GM23338 (cell line): ENCODE results near the gene THSD4.

ENCODE experiments used
- CREB1 ChIP-seq: fragments of 250-450 bp; sonication (Bioruptor Pico); IDR thresholded peaks from 2 replicates; pipeline ENCODE4 v1.5.0; 2020; ENCODE audit warnings: low read depth, mild to moderate bottlenecking, moderate library complexity
- EZH2 ChIP-seq: fragments of 200-600 bp; sonication (generic); IDR thresholded peaks from one replicate; pipeline ENCODE4 v1.8.0; 2017; ENCODE audit warnings: antibody characterized with exemption, mild to moderate bottlenecking, low read depth; ENCODE audit not compliant: unreplicated experiment
- EZH2phosphoT487 ChIP-seq: fragments of 200-600 bp; sonication (generic); IDR thresholded peaks from one replicate; pipeline ENCODE4 v1.8.1; 2018; ENCODE audit warnings: antibody characterized with exemption; ENCODE audit not compliant: unreplicated experiment
- JUNB ChIP-seq: IDR thresholded peaks from one replicate; pipeline ENCODE4 v1.6.1; 2016; ENCODE audit warnings: antibody characterized with exemption; ENCODE audit not compliant: unreplicated experiment
- NANOG ChIP-seq: IDR thresholded peaks from 2 replicates; pipeline ENCODE4 v1.6.1; 2016; ENCODE audit warnings: antibody characterized with exemption, borderline replicate concordance
- POLR2AphosphoS5 ChIP-seq: IDR thresholded peaks from 2 replicates; pipeline ENCODE4 v1.6.1; 2016; ENCODE audit warnings: antibody characterized with exemption, low read depth
- TF ChIP-seq, protein P1 (sequence below), 2 experiments: fragments of 200-600 bp in 1 of 2; sonication (generic) in 1 of 2; conservative IDR thresholded peaks; 2 replicates each; pipeline versions ENCODE4 v1.5.1 to v1.6.1; 2016 to 2017; ENCODE audit warnings: antibody characterized with exemption in 2 of 2, low read depth in 2 of 2, mild to moderate bottlenecking in 2 of 2, moderate library complexity in 1 of 2
- TF ChIP-seq, protein P2 (sequence below): IDR thresholded peaks from one replicate; pipeline ENCODE4 v1.6.1; 2018; ENCODE audit warnings: antibody characterized with exemption; ENCODE audit not compliant: unreplicated experiment
- TF ChIP-seq, protein P3 (sequence below): IDR thresholded peaks from 2 replicates; pipeline ENCODE4 v1.6.1; 2016; ENCODE audit warnings: antibody characterized with exemption

DNA sequence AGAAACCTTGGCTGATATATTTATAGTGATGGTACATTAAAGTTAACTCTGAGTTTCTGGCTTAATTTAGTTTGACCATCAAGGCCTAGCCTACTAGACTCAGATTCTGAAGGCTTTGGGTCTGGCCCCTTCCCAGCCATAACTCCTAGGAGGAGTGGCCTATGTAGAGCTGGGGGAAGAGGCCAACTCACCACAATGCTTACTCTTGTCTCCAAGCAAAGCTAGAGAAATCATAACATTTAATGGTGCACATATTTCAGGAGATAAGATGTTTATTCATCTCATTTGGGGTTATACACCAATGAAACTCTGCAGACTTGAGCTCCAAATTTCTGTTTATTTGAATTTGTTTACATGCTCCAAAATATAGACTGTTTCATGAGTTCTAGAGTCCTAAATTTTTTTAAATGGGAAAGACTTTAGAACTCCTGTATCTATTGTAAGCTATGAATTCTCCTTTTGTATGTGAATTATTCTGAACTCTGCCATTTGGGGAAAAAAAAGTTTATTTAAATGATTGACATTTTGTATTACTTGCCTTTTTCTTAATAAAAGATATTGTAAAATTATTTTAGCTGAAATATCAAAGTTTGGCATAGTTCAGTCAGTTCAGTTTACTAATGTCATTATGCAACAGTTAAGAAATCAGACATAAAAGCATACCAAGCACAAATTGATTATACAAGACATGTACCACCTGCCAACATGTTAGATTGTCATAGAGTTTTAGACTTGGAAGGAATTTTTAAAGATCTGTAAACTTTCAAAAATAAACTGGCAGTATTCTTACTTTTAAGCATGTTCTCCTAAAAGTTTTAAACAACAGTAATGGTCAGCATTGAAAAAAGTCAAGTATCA, 551.7 kb downstream of the THSD4 start:
- no peak for TF ChIP-seq POLR2AphosphoS5
- TF ChIP-seq, protein P1, sequence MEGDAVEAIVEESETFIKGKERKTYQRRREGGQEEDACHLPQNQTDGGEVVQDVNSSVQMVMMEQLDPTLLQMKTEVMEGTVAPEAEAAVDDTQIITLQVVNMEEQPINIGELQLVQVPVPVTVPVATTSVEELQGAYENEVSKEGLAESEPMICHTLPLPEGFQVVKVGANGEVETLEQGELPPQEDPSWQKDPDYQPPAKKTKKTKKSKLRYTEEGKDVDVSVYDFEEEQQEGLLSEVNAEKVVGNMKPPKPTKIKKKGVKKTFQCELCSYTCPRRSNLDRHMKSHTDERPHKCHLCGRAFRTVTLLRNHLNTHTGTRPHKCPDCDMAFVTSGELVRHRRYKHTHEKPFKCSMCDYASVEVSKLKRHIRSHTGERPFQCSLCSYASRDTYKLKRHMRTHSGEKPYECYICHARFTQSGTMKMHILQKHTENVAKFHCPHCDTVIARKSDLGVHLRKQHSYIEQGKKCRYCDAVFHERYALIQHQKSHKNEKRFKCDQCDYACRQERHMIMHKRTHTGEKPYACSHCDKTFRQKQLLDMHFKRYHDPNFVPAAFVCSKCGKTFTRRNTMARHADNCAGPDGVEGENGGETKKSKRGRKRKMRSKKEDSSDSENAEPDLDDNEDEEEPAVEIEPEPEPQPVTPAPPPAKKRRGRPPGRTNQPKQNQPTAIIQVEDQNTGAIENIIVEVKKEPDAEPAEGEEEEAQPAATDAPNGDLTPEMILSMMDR (conservative IDR thresholded peaks at IDR 0.05; ENCODE audit: low read depth in 2 of 2) = no peak
- TF ChIP-seq, protein P2, sequence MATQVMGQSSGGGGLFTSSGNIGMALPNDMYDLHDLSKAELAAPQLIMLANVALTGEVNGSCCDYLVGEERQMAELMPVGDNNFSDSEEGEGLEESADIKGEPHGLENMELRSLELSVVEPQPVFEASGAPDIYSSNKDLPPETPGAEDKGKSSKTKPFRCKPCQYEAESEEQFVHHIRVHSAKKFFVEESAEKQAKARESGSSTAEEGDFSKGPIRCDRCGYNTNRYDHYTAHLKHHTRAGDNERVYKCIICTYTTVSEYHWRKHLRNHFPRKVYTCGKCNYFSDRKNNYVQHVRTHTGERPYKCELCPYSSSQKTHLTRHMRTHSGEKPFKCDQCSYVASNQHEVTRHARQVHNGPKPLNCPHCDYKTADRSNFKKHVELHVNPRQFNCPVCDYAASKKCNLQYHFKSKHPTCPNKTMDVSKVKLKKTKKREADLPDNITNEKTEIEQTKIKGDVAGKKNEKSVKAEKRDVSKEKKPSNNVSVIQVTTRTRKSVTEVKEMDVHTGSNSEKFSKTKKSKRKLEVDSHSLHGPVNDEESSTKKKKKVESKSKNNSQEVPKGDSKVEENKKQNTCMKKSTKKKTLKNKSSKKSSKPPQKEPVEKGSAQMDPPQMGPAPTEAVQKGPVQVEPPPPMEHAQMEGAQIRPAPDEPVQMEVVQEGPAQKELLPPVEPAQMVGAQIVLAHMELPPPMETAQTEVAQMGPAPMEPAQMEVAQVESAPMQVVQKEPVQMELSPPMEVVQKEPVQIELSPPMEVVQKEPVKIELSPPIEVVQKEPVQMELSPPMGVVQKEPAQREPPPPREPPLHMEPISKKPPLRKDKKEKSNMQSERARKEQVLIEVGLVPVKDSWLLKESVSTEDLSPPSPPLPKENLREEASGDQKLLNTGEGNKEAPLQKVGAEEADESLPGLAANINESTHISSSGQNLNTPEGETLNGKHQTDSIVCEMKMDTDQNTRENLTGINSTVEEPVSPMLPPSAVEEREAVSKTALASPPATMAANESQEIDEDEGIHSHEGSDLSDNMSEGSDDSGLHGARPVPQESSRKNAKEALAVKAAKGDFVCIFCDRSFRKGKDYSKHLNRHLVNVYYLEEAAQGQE = no peak
- TF ChIP-seq EZH2phosphoT487 = no peak
- no peak for TF ChIP-seq EZH2
- TF ChIP-seq NANOG = no peak
- no peak for TF ChIP-seq JUNB
- TF ChIP-seq CREB1 (CRISPR knock-in tag) = no peak
- TF ChIP-seq, protein P3, sequence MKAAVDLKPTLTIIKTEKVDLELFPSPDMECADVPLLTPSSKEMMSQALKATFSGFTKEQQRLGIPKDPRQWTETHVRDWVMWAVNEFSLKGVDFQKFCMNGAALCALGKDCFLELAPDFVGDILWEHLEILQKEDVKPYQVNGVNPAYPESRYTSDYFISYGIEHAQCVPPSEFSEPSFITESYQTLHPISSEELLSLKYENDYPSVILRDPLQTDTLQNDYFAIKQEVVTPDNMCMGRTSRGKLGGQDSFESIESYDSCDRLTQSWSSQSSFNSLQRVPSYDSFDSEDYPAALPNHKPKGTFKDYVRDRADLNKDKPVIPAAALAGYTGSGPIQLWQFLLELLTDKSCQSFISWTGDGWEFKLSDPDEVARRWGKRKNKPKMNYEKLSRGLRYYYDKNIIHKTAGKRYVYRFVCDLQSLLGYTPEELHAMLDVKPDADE = no peak
